NCI-H2081 (cell line): ENCODE data around the gene DRC7.
"Not testable (repeated sequence)": the region's sequence is repeated elsewhere in the genome, so short reads cannot be mapped to it uniquely, and the experiment has no call there.

Experiments used
- DNase-seq, 2 experiments: peaks; one replicate each; lab custom pipeline; 2025; lab: John Stamatoyannopoulos, UW

The DRC7 gene

DNA sequence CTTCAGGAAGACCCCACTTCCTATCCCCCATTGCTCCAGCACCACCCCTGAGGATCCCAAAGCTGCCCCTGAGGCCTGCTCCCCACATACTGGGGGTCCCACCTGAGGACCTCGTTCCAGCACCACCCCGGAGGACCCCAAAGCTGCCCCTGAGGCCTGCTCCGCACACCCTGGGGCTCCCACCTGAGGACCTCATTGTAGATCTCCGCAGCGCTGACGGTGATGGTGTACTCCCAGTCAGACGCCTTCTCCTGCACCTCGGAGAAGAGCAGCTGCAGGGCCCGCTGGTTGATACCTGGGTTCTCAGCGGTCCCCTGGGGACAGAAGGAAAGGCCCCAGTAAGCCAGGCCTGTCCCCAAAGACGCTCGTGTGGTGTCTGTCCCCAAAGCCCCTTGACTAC is 67.4 kb downstream of the DRC7 start:
- DNase-seq, result no peak

DNA sequence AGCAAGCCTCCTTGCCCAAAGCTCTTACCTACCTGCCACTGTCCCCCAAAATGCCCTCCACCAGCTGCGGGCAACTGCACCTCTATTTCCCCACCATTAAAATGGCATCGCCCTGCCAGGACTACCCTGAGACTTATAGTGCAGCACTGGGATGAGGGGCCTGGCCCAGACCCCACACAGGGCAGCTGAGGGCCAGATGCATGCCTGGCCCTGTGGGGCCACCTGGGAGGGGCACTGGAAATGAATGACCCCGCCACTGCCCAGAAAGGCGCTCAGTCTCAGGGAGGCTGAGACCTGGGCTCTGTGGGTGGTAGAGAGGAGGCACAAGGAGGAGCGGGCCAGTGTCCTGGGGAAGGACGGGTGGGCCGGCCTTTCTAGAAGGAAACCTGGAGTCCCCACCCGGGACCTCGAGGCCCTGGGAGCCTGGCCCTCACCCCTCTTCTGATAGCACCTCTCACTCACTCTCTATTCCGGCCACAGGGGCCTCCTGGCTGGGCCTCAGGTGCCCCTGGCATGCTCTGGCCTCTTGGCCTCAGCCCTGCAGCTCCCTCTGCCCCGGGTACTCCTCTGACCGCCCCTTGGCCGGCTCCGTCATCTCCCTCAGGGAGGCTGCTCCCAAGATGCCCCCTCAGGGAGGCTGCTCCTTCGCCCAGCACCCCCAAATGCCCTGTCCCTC is 67.9 kb downstream of the DRC7 start:
- no peak for DNase-seq

DNA sequence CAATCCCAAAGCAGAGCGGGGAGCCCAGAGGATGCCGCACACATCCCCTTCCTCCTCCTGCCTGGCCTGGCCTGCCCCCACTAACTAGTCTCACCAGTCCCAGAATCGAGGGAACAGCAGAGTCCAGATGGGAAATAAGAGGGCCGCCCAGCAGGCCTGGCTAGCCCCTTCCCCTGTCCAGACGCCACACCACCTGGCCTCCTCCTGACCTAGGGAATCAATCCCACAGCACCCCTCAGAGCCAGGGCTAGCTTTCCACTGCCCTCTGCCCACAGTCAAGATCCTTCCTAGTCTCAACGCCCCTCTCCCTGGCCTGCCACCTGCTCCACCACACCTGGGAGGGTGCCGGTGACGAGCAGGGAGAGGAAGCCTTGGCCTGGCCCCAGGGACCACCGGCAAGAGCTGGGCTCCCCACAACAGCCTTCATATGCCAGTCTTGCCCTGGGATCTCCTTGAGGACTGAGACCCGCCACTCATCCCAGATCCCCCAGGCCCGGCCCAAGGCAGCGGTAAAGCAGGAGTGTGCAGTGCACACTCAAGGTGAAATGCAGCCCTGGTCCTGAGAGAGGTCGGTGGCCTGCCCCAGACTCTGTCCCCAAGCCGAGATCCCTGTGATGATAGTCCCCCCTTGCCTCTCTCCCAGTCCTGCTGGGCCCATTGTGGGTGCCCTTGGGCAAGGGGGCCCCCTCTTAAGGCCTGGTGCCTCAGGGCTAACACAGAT is 68.8 kb downstream of the DRC7 start:
- DNase-seq, result no peak

DNA sequence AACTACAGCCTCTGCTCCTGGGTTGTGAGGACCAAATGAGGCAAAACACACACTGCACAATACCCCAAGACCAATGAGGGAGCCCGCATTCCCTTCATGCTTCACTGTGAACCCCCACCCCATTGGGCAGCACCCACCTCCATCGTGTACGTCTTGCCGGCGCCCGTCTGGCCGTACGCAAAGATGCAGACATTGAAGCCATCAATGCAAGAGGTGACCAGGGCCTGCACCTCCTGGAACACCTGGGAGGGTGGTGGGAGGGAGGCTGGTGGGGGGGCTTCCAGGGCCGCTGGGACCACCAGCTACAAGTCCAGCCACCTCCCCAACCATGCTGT is 69.4 kb downstream of the DRC7 start:
- DNase-seq, result no peak

DNA sequence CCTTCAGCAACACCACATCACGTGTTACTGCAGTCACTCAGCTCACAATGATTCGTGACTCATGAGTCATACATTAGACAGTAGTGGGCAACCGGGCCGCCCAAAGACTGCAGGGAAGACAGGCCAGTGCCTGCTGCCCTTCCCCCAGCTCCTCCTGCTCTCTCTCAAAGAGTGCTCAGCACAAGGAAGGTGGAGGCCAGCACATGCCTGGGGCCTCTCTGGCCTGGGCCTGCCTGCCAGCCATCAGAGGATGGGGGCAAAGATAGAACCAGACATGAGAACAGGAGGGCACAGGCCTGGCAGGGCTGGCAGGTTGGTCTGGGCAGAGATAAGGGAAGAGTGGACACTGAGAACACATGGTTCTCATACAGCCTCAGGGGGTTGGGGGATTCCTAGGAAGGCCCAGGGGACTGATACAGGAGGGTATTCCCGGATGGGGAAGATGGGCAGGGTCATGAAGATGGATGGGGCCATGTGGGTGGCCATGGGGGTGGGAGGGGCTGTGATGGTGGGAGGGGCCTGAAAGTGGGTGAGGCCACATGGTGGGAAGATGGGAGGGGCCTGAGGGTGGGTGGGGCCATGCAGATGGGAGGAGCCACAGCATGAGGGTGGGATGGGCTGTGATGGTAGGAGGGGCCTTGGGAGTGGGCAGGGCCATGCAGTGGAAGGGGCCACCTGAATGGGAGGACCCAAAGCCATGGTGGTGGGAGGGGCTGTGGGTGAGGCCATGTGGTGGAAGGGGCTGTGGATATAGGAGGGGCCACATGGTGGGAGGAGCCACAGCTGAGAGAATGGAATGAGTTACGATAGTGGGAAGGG is 69.9 kb downstream of the DRC7 start:
- DNase-seq, result no peak

DNA sequence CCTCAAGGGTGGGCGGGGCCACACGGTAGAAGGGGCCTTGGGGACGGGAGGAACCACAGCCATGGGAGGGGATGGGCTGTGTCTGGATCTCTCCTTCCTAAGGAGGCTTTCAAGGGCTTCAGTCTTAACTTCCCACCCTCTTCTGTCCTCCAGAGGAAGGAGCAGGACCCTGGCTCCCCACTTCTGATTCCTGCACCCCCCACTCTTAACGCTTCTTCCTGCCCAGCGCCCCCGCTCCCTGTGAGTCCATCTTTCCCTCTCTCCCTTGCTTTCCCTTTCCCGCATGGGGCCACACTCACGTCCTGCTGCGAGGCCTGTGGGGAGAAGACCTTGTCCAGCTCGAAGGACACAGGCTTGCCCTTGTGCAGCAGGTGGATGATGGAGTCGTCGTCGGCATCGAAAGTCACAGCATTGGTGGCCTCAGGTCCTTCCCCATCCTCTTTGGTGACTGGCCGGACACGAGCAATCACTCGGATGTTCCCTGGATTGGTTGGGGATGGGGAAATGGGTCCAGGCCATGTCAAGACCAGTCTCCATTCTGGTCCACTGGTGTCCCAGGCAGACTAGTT is 70.6 kb downstream of the DRC7 start:
- no peak for DNase-seq

DNA sequence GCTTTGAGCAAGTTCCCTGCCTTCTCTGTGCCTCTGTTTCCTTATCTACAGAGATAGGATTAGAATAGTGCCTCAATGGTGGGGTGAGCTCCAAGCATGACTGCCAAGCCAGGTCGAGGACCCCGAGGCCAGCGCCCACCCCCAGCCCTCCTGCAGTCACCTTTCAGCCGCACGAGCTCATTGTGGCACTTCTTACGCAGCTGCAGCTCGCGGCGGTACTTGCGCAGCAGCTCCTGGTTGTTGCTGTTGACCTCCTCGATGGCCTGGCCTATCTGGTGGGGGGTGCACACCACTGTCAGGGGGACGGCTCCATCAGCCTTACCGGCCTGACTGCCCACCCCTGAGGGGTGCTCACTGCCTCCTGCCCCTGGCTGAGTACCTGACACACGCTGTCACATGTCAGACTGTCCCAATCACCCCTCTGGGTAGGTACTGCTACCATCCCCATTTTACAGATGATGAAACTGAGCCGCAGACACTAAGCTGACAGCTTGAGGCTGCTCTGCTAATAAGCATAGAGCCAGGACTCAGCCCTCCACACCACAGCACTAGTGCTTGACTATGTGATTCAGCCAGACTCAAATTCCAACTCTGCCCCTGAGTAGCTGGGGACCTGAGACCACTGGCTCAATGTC is 72.2 kb downstream of the DRC7 start:
- DNase-seq, result no peak

DNA sequence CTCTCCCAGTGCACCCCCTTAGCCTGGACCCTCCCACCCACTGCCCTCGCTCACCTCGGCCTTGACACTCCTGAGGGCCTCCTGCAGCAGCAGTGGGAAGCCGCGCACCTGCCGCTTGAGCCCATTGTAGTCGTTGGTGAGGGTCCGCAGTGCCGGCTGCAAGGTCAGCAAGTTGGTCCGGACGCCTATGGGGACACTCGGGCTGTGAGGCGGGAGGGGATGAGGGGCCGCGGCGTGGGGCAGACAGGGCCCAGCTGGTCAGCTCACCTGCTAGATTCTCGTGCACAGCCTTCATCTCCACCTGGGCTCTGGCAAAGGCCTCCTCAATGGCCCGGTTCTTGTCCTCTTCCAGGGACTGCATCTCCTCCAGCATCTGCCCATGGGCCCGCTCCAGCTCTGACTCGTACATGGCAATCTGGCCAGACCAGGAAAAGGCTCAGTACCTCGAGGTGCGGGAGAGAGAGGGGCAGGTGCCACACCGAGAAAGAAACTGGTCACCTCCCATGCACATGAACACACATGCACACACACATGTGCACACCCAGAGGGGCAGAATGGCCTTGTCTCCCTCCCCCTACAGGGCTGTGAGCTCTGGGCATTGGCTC is 75.0 kb downstream of the DRC7 start:
- DNase-seq, result no peak

DNA sequence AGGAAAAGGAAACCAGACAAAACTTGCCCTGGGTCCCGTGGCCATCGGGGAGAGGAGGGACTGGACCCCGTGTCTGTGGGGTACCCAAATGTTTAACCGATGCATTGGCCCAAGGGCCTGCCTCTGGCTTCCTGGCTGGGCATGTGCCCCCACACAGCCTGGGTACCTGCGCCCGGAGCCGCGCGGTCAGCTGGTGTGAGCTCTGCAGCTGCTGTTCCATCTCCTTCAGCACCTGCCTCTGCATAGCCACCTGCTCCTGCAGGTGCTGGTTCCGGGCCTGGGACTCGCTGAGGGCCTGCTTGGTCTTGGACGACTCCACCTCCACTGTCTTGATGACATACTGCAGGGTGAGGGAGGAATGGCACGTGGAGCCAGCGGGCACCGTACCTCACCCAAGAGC is 75.8 kb downstream of the DRC7 start:
- no peak for DNase-seq

DNA sequence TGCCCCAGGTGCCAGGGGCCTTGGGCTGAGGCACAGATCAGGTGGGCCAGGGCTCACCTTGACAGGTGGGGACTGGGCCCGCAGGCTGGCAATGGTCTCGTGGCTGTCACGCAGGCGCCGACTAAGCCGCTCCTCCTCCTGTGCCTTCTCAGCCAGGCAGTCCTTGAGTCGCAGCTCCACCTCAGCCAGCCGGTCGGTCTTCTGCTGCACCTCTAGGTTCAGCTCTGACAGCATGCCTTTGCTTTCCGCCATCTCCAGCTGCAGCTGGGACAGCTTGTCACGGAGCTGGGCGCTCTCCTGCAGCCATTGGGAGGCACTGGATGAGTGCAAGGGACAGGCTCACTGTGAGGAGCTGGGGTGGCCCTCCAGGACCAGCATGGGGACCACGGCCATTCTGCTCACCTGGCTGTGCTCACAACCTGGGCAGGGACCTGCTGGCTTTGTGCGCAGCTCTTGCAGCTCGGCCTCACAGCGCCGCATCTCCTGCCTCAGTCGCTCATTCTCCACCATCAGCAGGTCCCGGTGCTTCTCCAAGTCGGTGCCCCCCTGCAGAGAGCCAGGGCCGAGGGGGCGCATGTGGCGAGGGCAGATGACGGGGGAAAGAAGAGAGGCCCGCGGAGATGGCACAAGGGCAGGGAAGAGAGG is 76.7 kb downstream of the DRC7 start:
- DNase-seq, result no peak

DNA sequence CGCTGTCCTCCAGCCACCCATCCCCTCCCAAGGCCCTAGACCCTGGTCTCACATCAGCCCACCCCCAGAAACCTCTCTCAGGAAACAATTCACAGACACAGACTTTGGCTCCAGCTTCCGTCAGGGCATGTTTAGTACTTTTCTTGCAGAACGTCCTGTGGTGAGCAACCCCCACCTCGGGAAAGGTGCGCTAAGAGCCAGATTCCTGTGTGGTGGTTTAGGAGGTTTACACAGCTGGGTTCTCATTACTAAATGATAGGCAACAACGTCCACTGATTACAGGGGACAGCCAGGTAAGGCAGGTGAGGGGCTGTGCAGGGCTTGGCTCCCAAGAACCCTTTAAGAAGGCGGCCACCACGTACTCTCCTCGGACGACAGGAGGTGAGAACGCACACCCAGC is 78.4 kb downstream of the DRC7 start:
- peak in 1 of 2 experiments; percentile 10 for DNase-seq

DNA sequence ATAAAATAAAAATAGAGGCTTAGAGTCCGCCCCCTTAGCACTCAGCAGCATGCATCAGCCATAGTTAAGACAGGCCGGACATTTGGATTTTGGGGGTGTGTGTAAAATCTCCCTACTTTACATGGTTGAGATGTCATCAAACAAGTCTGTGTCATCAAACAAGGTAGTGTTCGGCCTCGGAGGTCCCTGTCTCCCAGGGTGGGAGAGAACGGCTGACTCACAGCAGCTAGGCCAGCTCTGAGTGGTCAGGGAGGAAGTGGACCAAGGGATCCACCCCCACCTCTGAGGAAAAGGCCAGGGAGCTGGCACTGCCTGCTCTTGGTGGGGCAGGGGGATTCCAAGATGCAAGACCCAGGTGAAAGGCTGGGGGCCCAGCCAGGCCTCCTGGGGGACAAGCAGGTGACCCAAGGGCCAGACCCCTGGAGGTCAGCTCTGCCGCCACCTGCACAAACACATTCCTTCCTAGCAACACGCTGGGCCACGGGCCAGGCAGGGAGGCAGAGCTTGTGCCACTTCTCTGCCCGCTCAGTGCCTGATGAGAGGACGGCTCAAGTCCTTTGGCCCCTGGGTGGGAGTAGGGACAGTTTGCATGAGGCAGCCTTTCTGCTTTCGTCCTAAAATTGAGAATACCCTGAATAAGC is 79.2 kb downstream of the DRC7 start:
- no peak for DNase-seq

DNA sequence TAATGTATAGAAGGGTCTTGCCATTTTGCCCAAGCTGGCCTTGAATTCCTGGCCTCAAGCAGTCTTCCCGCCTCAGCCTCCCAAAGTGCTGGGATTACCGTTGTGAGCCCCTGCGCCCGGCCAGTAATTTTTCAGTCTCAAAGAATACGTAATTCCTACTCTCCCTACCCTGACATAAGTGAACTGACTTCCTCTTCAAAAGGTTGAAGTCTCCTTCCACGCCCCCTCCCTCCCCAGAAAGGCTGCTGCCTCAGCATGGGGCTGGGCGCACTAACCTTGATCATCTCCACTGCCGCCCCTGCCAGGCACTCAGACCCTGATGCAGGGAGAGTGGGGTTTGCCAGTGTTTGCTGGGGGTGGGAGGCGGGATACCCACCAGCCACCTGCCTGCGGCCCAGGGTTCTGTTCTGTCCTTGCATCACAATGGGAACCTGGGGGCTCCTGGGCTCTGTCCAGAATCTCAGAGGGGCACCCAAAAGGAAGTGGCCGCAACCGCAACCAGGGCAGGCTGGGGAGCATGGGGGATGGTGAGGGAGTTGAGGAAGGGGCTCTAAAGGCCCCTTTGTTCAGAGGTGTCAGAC is 80.2 kb downstream of the DRC7 start:
- no peak for DNase-seq

DNA sequence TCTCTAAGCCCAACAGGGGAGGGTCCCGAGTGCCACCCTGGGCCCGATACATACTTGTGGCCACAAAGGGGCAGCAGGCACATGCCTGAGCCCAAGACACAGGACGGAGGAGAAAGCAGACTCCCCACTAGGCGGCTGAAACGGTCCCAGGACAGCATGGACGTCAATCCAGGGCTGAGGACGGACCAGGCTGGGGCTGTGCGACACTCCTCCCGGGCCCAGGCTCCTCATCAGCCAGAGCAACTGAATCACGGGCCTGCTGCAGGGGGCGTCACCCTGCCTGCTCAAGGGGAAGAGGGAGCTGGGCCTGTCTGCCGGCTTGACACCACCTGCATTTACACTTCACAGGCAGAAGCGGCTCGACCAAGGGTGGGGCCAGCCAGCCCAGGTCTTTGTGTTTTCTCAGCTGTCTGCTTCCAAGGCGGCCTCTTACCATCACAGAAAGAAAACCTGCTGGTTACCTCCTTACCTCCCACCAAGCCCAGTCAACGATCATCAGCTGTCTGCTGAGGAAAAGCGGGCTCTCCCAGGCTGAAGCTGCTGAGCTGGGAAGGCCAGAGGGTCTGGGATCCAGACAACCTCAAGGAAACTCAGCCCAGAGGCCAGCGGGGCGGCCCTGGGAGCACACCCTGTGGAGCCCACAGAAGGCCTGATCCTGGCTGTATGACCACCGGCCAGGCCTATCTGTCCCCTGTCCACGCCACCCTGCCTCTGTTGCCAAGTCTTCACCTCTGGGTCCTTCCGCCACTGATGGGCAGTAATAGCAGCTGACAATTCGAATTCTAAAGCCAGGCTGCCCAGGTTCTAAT is 81.3 kb downstream of the DRC7 start:
- peak; percentile 22 to 54 for DNase-seq

DNA sequence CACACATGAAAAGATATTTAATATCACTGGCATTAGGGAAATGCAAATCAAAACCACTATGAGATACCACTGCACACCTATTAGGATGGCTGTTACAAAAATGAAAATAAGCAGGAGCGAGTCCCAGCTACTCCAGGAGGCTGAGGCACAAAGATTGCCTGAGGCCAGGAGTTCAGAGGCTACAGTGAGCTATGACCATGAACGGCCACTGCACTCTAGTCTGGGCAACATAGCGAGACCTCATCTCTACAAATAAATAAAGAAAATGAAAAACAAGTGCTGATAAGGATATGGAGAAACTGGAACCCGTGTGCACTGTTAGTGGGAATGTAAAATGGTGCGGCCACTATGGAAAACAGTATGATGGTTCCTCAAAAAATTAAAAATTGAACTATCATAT is 84.1 kb downstream of the DRC7 start:
- DNase-seq, result no peak

DNA sequence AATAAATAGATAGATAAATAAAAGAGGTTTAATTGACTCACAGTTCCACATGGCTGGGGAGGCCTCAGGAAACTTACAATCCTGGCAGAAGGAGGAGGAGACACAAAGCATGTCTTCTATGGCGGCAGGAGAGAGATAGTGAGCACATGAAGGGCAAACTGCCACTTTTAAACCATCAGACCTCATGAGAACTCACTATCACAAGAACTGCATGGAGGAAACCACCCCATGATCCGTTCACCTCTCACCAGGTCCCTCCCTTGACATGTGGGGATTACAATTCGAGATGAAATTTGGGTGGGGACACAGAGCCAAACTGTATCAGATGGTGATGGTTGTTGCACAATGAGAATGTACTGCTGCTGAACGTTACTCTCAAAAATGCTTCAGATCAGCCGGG is 85.2 kb downstream of the DRC7 start:
- not testable (repeated sequence) for DNase-seq

DNA sequence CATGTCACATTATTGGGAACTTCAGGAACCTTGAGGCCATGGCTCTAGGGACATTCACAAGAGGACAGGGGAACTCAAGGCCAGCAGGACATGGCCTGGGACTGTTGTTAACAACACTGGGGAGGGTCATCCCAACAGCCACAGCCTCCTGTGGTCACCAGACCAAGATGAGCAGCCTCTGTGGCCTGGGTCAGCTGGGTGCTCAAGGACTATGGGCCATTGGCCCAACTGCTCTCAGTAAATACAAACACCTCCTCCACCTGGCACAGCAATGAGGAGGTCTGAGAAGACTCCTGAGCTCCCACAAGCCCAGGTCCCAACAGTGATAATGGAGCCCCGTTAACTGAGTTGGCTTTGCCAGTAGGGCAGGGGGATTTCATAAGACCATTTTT is 86.7 kb downstream of the DRC7 start:
- no peak for DNase-seq
